A549 (cell line): ENCODE measurements around the gene SLC25A47. TPM values are rescaled to one million over a fixed set of nuclear protein-coding genes. Genes with fewer than 3 reads are reported as not detected.

ENCODE experiments used
- ATAC-seq, 2 experiments: fragments of 200-7000 bp in 1 of 2; fragments of >200 bp in 1 of 2; cut with Nextera tagmentation in 1 of 2; cut with Tn5 transposase in 1 of 2; 3 replicates each; pipeline versions ENCODE4 v1.8.0 to v1.9.1; 2018 to 2020; ENCODE audit warnings: mild to moderate bottlenecking in 1 of 2, moderate library complexity in 1 of 2
- CTCF ChIA-PET: fragments of 300-600 bp; sonication (Branson Sonifier 250); formaldehyde crosslinking; extraction: SDS; loops from one replicate; lab custom pipeline; 2021; ENCODE audit warnings: antibody characterized with exemption, inconsistent platforms; lab: Yijun Ruan, JAX
- POLR2A ChIA-PET: fragments of 350-600 bp; formaldehyde crosslinking; extraction: SDS; loops from one replicate; lab custom pipeline; 2021; ENCODE audit warnings: antibody characterized with exemption, inconsistent platforms; lab: Yijun Ruan, JAX
- DNase-seq, 2 experiments: peaks; one replicate each; pipeline versions ENCODE4 v3.0.0 to v3.0.0-alpha.2; 2011 to 2016; ENCODE audit warnings: low read depth in 1 of 2, low spot score in 1 of 2
- FAIRE-seq: peaks from 2 replicates; lab custom pipeline; 2011; peaks lifted over from hg19 to GRCh38; lab: Jason Lieb, UNC
- H3K27ac ChIP-seq, 2 experiments: fragments of >200 bp; sonication (Bioruptor Twin); formaldehyde crosslinking; 3 replicates each; pipeline ENCODE4 v1.5.1; 2016 to 2017
- H3K4me1 ChIP-seq: fragments of >200 bp; sonication (Bioruptor Twin); formaldehyde crosslinking; 3 replicates; pipeline ENCODE4 v1.6.1; 2016
- H3K4me2 ChIP-seq: fragments of >200 bp; sonication (Bioruptor Twin); formaldehyde crosslinking; 3 replicates; pipeline ENCODE4 v1.6.1; 2016
- H3K4me3 ChIP-seq: fragments of >200 bp; sonication (Bioruptor Twin); formaldehyde crosslinking; 3 replicates; pipeline ENCODE4 v1.5.1; 2016
- H3K9me3 ChIP-seq: fragments of >200 bp; sonication (Bioruptor Twin); formaldehyde crosslinking; 3 replicates; pipeline ENCODE4 v1.6.1; 2016
- ATOH8 ChIP-seq: fragments of 250-450 bp; sonication (Bioruptor Pico); IDR thresholded peaks from 2 replicates; pipeline ENCODE4 v1.5.0; 2020; ENCODE audit warnings: low read depth, mild to moderate bottlenecking, moderate library complexity
- CEBPB ChIP-seq, 2 experiments: fragments of >200 bp in 1 of 2; sonication (Bioruptor Twin) in 1 of 2; formaldehyde crosslinking in 1 of 2; IDR thresholded peaks; 2 replicates each; pipeline ENCODE4 v1.6.1; 2012 to 2016
- ELK1 ChIP-seq: fragments of 150-350 bp; IDR thresholded peaks from 2 replicates; pipeline ENCODE4 v1.6.1; 2014; ENCODE audit warnings: low read depth, mild to moderate bottlenecking, low read length
- FOSL2 ChIP-seq, 2 experiments: fragments of 450-650 bp in 1 of 2; fragments of >200 bp in 1 of 2; sonication (Bioruptor Twin) in 1 of 2; formaldehyde crosslinking; IDR thresholded peaks; 2 replicates each; pipeline versions ENCODE4 v1.5.0 to v1.6.1; 2016 to 2020; ENCODE audit warnings: mild to moderate bottlenecking in 1 of 2, moderate library complexity in 1 of 2
- FOXS1 ChIP-seq: fragments of 250-450 bp; sonication (Bioruptor Pico); IDR thresholded peaks from 2 replicates; pipeline ENCODE4 v1.5.0; 2020; ENCODE audit warnings: mild to moderate bottlenecking, moderate library complexity
- HEYL ChIP-seq: fragments of 250-450 bp; sonication (Bioruptor Pico); IDR thresholded peaks from 2 replicates; pipeline ENCODE4 v1.8.0; 2021; ENCODE audit warnings: mild to moderate bottlenecking, moderate library complexity
- JUN ChIP-seq, 2 experiments: fragments of >200 bp; sonication (Bioruptor Twin); formaldehyde crosslinking; IDR thresholded peaks; 2 replicates in 1 of 2; 3 replicates in 1 of 2; pipeline ENCODE4 v1.6.1; 2016 to 2017
- JUNB ChIP-seq: fragments of >200 bp; sonication (Bioruptor Twin); formaldehyde crosslinking; IDR thresholded peaks from 2 replicates; pipeline ENCODE4 v1.6.1; 2016
- MAFK ChIP-seq: fragments of 450-650 bp; IDR thresholded peaks from 2 replicates; pipeline ENCODE4 v1.6.1; 2014; ENCODE audit not compliant: partially characterized antibody
- MYC ChIP-seq: IDR thresholded peaks from 2 replicates; pipeline ENCODE4 v1.6.1; 2012; ENCODE audit warnings: mild to moderate bottlenecking, inconsistent platforms, low read length, improper control_type of control experiment, borderline replicate concordance
- NR3C1 ChIP-seq: fragments of >200 bp; sonication (Bioruptor Twin); formaldehyde crosslinking; IDR thresholded peaks from 3 replicates; pipeline ENCODE4 v1.6.1; 2017
- ZFP36 ChIP-seq: fragments of 450-650 bp; IDR thresholded peaks from 2 replicates; pipeline ENCODE4 v1.6.1; 2014; ENCODE audit warnings: borderline replicate concordance; ENCODE audit not compliant: partially characterized antibody
- ZNF302 ChIP-seq: fragments of 250-450 bp; sonication (Bioruptor Pico); IDR thresholded peaks from 2 replicates; pipeline ENCODE4 v1.9.0; 2021; ENCODE audit warnings: inconsistent platforms, mild to moderate bottlenecking, moderate library complexity
- WGBS: methylation state at CpG from one replicate; pipeline ENCODE4 v1.1.6; 2017; ENCODE audit errors: missing lambda C conversion rate; 5-methylcytosine and 5-hydroxymethylcytosine counted together
- polyA plus RNA-seq, 4 experiments: library from polyadenylated mRNA; depleted of rRNA in 3 of 4; stranded (reverse); fragments of >200 nt; fragmentation: RNase III in 1 of 4; extraction: RNeasy Plus Mini Kit Qiagen cat#74134 plus additional on column Dnase treatment in 1 of 4; gene quantifications; 2 replicates in 3 of 4; 3 replicates in 1 of 4; pipeline ENCODE4 v1.2.3, GENCODE V29; 2011 to 2017
- TF ChIP-seq, protein P1 (sequence below): IDR thresholded peaks from 2 replicates; pipeline ENCODE4 v1.6.1; 2012
- TF ChIP-seq, protein P2 (sequence below): fragments of >200 bp; sonication (Bioruptor Twin); formaldehyde crosslinking; IDR thresholded peaks from 3 replicates; pipeline ENCODE4 v1.6.1; 2016

SLC25A47 gene
- polyA plus RNA-seq, 2 of the 4 experiments (the other 2 are of a cell fraction) = not detected

- TF ChIP-seq CEBPB (IDR thresholded peaks at IDR 0.05) = no peak
- TF ChIP-seq FOXS1 = no peak
- TF ChIP-seq, protein P1, sequence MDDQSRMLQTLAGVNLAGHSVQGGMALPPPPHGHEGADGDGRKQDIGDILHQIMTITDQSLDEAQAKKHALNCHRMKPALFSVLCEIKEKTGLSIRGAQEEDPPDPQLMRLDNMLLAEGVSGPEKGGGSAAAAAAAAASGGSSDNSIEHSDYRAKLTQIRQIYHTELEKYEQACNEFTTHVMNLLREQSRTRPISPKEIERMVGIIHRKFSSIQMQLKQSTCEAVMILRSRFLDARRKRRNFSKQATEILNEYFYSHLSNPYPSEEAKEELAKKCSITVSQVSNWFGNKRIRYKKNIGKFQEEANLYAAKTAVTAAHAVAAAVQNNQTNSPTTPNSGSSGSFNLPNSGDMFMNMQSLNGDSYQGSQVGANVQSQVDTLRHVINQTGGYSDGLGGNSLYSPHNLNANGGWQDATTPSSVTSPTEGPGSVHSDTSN = no peak
Measured at GRCh38 chr14:100285021-100285912, 37.9 kb upstream of the SLC25A47 start (continued).

DNA sequence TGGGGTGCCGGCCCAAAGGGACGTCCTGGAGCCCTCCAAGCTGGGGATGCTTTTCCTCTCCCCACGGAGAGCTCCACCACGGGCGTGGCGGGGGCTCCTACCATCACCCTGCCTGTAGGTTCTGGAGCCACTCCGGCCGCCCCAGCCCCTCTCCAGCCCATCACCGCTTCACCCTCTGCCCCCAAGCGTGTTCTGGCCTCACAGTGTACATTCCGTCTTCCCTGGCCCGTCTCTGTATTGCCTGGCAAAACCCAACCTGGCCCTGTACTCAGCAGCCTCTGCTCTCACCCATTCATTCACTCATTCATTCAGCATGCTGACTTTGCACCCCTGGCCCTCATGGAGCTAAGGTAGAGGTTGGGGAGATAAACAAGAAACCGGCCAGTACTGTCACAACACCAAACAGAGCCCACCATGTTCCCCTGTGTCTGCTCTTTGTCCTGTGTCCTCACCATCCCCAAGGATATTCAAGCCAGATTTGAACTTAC lies 37.2 kb upstream of the SLC25A47 start:
- TF ChIP-seq JUNB = no peak
- no peak for TF ChIP-seq ATOH8
- TF ChIP-seq ZNF302 (CRISPR knock-in tag) = no peak
- TF ChIP-seq FOXS1 = no peak
- TF ChIP-seq NR3C1 = no peak
- TF ChIP-seq, protein P2, sequence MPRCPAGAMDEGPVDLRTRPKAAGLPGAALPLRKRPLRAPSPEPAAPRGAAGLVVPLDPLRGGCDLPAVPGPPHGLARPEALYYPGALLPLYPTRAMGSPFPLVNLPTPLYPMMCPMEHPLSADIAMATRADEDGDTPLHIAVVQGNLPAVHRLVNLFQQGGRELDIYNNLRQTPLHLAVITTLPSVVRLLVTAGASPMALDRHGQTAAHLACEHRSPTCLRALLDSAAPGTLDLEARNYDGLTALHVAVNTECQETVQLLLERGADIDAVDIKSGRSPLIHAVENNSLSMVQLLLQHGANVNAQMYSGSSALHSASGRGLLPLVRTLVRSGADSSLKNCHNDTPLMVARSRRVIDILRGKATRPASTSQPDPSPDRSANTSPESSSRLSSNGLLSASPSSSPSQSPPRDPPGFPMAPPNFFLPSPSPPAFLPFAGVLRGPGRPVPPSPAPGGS = no peak
- no peak for TF ChIP-seq FOSL2 (IDR thresholded peaks at IDR 0.05)
- TF ChIP-seq FOSL2 (CRISPR knock-in tag; IDR thresholded peaks at IDR 0.05) = no peak
- no peak for TF ChIP-seq ZFP36
- TF ChIP-seq HEYL (CRISPR knock-in tag) = no peak
- TF ChIP-seq MAFK = no peak
- TF ChIP-seq, protein P1 = no peak
- no peak for TF ChIP-seq MYC
- no peak for TF ChIP-seq ELK1
- TF ChIP-seq JUN (IDR thresholded peaks at IDR 0.05) = no peak
- H3K4me1 ChIP-seq = peaks cover 9% of the 10 kb centered on the region; the same call in 2 of the 3 replicates
- 38% methylated on average over 13 of the region's 13 CpGs for WGBS
- DNase-seq = no peak
- POLR2A ChIA-PET = interaction anchor here (1.0 kb wide), 1 partner anchor 19 kb away, joined by 4 read pairs; no protein-coding TSS in a partner anchor
- ATAC-seq = peak in 1 of 2 experiments; percentile 12; a peak in 3 of 6 replicates
- peak overlapping the region; percentile 96 for H3K4me2 ChIP-seq
- CTCF ChIA-PET = interaction anchor here (0.6 to 7.2 kb wide), 36 partner anchors 12 to 330 kb away, joined by 3 to 114 read pairs (median 6); partner anchors contain the start of gene SLC25A47
- FAIRE-seq = no peak
- no peaks in the 10 kb centered on the region for H3K9me3 ChIP-seq
- peak overlapping the region; percentile 96 to 100 for H3K27ac ChIP-seq
- H3K4me3 ChIP-seq = peak overlapping the region; percentile 67
